Mesenteric fat pad (tissue), 1 donor: Measurements from ENCODE around the gene RNF183. TPM values are rescaled to one million over a fixed set of nuclear protein-coding genes. Genes with fewer than 3 reads are reported as not detected.
"Not testable (repeated sequence)": the region's sequence is repeated elsewhere in the genome, so short reads cannot be mapped to it uniquely, and the experiment has no call there.

Experiments
- DNase-seq: peaks from one replicate; pipeline ENCODE4 v3.0.0-alpha.2; 2020; ENCODE audit warnings: low spot score
- total RNA-seq: library from RNA; stranded (reverse); fragmentation: NEBNext Ultra II Directional; extraction: Animal tissue kit (Norgen Biotek cat#: 25700); gene quantifications from one replicate; pipeline ENCODE4 v1.2.1, GENCODE V29; 2021
- donor health status: DM: yes; HTN: yes; CAD: no.

RNF183 gene
- total RNA-seq, 1 donor from 2014 or later: not detected

DNA sequence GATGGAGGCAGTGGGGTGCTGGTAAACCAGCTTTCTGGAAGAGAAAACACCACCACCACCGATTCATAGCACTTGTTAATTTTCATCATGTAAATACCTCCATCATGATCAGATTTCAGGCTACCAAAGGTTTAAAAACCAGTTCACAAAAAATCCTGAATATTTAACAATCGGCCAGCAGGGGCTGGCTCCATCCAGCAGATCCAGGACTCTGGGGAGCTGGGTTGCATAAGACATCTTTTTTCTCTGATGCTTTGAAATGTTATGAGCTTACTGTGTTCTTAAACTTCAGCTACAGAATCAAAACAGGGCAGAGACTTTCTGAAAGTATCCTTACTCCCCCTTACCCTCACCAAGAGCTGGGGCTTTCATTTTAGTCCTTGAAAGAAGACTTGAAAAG is 14.6 kb upstream of the RNF183 start:
- no peak for DNase-seq

DNA sequence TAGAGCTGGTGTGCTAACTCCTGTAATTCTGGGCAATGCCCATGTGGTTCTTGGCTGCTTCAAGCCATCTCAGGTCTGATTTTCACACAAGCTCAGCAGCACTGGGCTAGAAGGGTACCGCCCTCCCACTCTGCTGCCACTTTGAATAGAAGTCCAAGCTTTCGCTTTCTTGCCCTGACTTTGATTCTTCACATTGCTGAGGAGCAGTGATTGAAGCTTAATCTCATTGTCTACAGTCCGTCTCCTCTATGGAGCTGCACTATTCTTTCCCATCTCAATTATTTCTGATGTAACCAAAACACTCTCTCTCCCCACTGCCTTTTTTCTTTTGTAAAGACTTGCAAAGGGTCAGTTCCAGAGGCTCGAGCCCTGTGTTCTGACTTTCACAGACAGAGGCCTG is 12.9 kb upstream of the RNF183 start:
- no peak for DNase-seq

GRCh38 chr9:113315231-113315630 is 12.1 kb upstream of the RNF183 start:
- no peak for DNase-seq

DNA sequence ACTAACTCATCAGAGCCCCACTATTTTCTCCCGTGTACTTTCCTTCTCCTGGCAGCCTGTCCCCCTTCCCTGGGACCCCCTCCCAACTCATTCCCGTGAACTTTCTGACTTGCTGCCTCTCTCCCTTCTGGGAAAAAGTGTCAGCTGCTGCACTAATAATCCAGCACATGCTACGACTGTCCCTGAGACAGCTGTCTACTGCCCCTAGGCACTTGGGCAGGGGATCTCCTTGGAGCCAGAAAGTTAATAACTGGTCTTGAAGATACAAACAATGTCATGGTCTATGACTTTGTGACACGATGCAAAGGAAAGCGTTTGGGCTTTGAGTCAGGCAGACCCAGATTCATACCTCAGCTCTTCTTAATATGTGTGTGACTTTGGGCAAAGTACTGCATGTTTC is 10.1 kb upstream of the RNF183 start:
- no peak for DNase-seq

DNA sequence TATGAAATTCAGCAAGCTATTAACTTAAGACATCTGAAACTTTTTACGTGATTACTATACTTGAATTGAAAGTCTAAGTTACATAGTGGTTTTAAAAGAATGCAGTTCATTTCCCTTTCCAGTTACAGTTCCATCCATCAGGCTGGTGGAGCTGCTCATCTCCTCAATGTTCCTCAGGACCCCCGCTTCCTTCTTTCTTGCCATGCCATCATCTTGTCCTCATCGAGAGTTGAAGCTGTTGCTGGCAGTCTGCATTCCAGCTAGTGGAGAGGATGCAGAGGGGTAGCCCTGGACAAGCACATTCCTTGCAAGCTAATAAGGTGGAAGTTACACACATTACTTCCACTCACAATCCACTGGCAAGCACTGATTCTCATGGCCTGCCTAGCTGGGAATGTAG is 8.8 kb upstream of the RNF183 start:
- DNase-seq: no peak

GRCh38 chr9:113310538-113310937 is 7.4 kb upstream of the RNF183 start:
- no peak for DNase-seq

DNA sequence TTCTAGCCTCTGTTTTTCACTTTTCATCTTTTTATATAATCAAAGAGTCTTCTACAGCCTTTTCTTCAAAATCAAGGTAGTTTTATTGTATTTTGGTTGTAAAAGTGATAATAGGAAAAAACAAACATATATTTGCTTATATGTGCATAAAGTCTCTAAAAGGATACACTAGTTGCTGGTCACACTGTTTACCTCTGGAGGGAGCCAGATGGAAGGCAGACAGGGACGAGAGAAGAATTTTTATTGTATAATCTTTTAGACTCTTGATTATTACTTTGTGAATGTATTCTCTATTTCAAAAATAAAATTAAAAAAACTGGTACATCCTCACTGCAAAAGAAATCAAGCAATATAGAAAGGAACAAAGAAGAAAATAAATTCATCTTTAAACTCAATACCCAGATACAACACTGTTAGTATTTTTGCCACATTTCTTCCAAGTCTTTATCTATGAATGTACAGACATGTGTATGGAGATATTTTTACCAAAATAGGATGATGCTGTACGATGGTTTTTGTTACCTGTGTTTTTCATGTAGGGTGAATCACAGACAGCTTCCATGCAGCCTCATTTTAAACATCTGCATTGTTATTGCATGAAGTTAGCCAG is 6.1 kb upstream of the RNF183 start:
- DNase-seq: no peak

DNA sequence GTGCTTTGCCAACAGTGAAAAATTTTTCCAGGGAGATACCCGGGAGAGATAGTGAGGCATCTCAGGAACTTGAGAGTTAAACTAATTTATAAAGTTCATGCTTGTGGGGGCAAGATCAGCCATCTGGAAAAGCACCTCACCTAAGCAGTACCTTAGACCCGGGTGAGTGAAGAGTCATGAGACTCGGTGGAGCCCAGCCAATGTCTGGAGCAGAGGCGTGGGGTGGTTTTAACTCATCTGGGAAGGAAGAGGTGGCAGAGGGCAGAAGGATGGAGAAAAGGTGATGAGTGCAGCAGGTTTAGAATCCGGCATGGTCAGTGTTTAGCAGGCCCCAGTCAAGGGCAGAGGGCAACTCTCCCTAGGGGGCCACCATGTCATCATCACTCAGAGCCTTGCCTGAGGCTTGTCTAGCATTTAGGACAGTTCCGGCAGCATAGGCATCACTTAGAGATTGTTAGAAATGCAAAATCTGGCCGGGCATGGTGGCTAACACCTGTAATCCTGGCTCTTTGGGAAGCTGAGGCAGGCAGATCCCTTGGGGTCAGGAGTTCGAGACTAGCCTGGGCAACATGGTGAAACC is 4.3 kb upstream of the RNF183 start:
- no peak for DNase-seq

DNA sequence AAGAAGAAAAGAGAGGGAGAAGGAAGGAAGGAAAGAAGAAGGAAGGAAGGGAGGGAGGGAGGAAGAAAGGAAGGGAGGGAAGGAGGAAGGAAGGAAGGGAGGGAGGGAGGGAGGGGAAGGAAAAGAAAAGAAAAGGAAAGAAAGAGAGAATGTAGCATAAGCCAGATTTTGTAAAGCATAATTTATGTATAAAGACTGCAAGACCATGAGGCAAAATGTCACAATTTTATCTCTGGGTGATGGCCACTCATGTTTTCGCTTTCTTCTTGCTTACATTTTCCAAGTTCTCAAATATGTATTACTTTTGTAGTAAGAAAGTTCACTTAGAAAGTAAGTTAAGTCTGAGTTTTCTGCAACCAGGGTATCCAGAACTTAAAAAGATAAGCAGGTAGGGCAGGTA is 3.4 kb upstream of the RNF183 start:
- no peak for DNase-seq

DNA sequence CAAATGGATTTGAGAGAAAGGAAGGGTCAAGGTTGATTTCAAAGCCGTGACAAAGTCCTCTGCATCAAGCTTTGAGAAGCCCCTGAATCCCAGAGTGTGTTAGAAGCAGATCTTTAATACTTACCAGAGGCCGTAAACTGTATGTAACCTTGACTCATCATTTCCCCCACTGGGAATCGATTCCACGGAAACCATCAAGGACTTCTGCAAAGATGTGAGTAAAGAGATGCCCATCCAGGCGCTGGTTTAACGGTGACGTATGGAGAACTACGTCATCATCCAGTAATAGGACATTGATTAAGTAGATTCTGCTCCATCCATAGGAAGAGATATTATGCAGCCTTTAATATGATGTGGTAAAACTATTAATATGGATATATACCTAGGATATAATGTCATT is 1.6 kb downstream of the RNF183 start:
- no peak for DNase-seq

DNA sequence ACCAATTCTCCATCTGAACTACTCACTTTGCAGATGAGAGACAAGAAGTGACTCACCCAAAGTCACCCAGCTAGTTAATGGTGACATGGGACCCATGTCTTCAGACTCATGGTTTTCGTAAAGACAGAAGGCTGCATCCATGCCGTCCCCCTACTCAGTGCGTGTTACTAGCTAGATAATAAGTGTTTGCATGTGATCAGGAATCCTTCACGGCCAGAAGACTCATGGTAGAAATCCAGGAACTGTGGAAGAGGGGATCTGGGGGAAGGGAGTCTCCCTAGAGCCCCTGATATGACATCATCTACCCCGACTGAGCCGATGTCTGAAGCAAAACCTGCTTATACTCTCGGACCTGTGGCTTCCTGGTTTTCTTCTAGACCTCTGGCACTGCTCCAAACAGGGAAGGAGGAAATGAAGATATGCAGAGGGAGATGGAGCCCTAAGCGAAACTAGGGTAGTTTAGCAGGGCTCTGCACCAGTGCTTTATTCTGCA is 3.3 kb downstream of the RNF183 start:
- DNase-seq: no peak

DNA sequence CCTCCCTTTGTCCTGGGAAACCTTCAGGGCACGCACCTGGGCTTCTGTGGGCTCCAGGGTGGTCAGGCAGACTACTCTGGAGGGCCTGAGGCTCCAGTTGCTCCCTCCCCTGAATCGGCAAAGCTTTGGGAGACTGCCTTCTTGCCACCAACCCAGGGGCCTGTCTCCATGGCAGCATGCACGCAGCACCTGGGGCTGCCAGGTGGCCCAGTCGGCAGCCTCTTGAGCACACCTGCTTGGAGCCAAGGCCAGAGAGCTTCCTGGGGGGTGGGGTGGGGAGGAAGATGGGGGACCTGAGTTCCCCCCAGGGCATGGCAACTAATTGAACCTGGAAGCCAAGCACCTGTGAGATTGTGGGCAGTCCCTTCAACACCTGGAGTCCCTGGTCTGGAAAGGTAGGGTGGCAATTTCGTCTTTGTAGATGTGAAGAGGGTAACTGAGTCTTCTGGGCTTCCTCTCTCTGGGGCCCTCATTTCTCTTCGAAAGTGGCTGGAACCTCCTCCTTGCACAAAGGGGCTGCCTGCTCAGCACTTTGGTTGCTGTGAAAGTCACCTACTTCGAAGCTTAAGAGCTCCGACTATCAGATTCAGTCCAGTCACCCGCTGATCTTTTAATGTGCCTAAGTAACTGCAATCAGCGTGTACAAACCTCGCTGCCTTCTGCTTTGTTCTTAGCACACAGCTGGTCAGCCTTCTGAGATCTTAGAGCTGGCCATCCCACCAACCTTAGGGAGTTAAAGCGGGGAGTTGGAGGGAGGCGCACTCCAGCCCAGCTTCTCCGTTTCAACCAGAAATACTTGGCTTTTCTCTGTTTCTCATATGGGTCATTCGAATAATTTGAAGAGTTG is 4.0 kb downstream of the RNF183 start:
- no peak for DNase-seq

GRCh38 chr9:113298311-113298710 is 4.9 kb downstream of the RNF183 start:
- DNase-seq: no peak

DNA sequence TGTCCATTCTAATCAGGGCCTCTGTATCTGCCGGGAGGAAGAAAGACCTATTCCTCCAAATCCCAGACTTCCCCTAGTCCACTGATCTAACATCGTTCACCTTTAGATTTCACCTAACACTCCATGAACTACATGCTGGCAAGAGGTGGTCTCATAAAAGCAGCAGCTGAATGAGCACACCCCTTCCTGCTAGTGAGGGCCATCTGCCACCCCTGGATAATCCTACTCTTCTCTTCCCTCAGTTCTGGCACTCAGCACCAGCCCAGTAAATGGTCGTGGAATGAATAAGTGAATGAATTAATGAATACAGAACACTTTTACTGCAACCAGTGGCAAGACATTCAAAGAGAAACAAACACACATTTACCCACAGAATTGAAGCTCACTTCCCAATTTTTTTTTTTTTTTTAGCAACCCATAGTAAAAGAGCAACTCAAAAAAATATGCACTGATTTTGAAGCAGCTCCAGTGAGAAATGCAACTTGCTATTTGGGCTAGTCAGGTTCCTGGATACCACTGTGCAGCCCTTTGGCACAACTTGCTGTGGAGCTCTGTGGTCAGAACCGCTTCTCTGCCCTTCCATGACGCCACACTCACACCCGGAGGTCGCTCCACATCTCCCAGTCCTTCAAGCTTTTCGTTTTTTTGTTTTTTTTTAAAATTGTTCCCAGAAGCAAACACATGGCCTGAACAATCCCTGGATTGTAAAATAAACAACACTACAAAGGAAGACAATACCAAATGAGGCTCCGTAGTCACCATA is 6.2 kb downstream of the RNF183 start:
- no peak for DNase-seq

- not testable (repeated sequence) for DNase-seq
Observed at GRCh38 chr9:113296247-113296646, 6.9 kb downstream of the RNF183 start.

DNA sequence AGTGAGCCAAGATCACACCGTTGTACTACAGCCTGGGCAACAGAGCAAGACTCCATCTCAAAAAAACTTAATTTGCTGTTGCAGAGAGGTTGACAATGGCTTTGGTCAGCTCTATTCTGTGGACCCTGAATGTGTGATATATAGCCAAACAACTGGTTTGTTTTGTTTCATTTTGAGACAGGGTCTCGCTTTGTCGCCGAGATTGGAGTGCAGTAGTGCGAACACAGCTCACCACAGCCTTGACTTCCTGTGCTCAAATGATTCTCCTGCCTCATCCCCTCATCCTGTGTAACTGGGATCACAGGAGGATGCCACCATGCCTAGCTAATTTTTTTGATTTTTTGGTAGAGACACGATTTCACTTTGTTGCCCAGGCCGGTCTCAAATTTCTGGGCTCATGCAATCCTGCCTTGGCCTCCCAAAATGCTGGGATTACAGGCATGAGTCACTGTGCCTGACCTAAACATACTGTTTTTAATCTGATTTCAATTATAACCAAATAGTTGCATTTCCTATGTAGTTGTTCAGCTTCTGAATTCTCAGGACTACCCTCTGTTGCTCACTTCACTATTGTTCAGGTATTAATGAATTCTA is 9.8 kb downstream of the RNF183 start:
- DNase-seq: no peak

DNA sequence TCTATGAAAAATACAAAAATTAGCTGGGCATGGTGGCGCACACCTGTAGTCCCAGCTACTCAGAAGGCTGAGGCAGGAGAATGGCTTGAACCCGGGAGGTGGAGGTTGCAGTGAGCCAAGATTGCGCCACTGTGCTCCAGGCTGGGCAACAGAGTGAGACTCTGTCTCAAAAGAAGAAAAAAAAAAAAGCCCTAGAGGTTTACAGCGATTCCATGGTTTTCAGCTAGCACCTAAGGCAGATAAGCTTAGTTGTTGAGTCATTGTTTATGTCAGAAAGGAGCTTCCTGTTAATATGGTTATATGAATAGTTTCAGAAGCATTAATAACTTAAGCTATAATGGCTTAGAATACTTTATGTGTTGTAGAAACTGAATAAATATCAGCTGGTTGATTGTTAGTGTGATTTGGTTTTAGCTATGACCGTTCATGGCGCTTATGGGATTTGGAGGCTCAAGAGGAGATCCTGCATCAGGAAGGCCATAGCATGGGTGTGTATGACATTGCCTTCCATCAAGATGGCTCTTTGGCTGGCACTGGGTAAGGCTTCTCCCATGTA is 13.0 kb downstream of the RNF183 start:
- no peak for DNase-seq

DNA sequence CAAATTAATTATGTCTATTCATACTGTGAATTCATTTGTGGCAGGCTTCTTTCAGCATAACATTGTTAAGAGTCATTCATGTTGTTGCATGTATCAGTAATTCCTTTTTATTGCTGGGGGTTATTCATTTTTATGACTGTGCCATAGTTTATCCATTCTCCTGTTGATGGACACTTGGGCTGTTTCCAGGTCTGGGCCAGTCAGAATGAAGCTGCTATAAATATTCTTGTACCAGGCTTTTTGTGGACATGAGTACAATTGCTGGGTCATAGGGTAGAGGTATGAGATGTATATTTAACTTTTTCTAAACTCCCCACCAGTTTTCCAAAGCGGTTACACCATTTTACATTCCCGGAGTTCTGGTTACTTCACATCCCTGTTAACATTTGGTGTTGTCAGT is 14.1 kb downstream of the RNF183 start:
- no peak for DNase-seq

DNA sequence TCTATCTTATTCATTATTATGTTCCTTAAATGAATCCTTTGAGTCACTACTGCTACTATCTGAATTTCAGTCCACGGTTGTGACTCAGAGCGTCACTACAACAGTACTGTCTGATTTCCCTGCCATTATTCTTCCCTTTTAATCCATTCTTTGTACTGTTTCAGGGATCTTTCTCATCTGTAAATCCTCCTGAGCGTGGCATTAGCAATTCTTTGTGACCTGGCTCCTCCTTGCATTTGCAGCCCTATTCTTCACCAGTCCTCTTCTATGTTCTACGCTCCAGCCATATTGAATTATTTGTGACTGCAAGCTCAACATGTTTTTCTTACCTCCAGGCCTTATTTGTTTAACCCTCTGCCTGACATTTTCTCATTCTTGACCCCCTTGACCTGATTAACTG is 21.8 kb downstream of the RNF183 start:
- DNase-seq: no peak

GRCh38 chr9:113278840-113279239 is 24.3 kb downstream of the RNF183 start:
- DNase-seq: no peak
